ENCODE results near the gene CDR2. TPM values are rescaled to one million over a fixed set of nuclear protein-coding genes. Genes with fewer than 3 reads are reported as not detected.
"Not testable (repeated sequence)": the region's sequence is repeated elsewhere in the genome, so short reads cannot be mapped to it uniquely, and the experiment has no call there.

Gene CDR2
- total RNA-seq, 1 donor from 2014 or later = 6.8 TPM

DNA sequence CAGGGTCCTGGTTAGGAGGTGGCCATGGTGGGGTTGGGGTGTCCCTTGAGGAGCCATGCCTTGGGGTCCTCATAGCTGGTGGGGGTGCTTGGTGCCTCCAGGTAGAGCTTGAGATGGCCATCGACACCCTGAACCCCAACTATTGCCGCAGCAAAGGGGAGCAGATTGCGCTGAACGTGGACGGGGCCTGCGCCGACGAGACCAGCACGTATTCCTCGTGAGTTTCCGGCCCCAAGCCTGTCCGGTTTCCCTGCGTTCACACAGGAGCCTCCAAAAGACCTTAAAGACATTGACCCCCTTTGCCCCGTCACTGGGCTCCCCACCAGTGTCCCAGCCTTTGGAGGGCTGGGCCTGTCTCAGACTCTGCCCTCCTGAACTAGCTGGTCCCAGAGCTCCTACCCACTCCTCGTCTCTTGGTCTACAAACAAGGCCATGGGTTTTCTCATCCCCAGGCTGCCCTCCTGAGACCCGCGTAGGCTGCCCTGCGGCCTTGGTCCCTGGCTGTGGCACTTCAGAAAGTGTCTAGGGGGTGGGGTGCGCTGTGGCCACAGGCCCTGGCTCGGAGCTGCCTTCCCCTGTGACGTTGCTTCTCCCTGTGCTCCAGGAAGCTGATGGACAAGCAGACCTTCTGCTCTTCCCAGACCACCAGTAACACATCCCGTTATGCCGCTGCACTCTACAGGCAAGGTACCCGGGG is 65.4 kb downstream of the CDR2 start:
- intact Hi-C loops (cut with micrococcal nuclease) = no loop called here

DNA sequence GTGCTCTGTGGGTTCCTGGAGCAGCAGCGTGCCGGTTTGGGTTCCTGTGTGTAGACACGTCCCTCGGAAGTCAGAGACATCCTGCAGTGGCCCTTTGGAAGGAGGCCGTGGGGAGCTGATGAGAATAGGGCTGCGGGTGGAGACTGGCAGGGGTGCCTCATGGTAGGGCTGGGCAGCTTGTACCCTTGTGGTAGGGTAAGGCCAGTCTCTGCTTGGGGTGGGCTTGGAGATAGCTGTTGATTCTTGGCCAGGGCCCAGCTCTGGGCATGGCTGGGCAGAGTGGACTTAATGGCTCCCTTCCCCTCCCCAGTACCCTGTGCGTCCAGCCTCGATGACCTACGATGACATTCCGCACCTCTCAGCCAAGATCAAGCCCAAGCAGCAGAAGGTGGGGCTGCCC is 66.6 kb downstream of the CDR2 start:
- intact Hi-C loops (cut with micrococcal nuclease) = no loop called here

More for the DNA sequence above, 65.4 kb downstream of the CDR2 start:
- Histone ChIP-seq H3K9me3 (replicated peaks) (no peaks in the 10 kb centered on the region), H3K27me3 (ENCODE audit: low read depth) (no peaks in the 10 kb centered on the region), H3K27ac (replicated peaks) (no peak overlapping the region), H3K36me3 (peaks cover 87% of the 10 kb centered on the region), H3K4me1 (no peaks in the 10 kb centered on the region), H3K4me3 (no peak overlapping the region)
- DNase-seq = no peak
- TF ChIP-seq CTCF (IDR thresholded peaks at IDR 0.05; ENCODE audit: borderline replicate concordance) = no peak

DNA sequence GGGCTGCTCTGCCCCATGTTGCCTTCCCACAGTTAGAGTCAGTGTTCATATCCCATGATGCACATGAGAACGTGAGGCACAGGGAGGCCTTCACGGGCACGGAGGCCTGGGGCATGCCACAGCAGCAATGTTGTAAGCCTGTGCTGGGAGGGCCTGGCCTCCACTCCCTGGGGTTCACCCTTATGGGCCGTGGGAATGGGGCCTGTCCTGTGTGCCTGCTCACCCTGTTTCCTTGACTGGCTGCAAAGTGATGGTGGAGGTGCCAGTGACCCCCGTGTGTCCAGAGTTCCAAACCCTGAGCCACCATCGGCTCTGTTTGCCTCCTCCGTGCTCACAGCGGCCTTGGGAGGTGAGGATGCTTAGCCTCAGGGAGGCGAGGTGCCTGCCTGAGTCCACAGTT is 67.6 kb downstream of the CDR2 start:
- peaks cover 81% of the 10 kb centered on the region for H3K36me3 ChIP-seq
- no peak for DNase-seq

More for the DNA sequence above, 66.6 kb downstream of the CDR2 start:
- no peak for TF ChIP-seq CTCF (IDR thresholded peaks at IDR 0.05; ENCODE audit: borderline replicate concordance)
- DNase-seq = no peak
- no peaks in the 10 kb centered on the region for H3K4me1 ChIP-seq
- H3K27me3 ChIP-seq (ENCODE audit: low read depth) = no peaks in the 10 kb centered on the region
- H3K9me3 ChIP-seq (replicated peaks) = no peaks in the 10 kb centered on the region
- H3K27ac ChIP-seq (replicated peaks) = no peak overlapping the region
- no peak overlapping the region for H3K4me3 ChIP-seq
- peaks cover 85% of the 10 kb centered on the region for H3K36me3 ChIP-seq

GRCh38 chr16:22304411-22304810 is 70.0 kb downstream of the CDR2 start:
- Histone ChIP-seq H3K27ac (replicated peaks) (no peak overlapping the region), H3K4me3 (no peak overlapping the region), H3K4me1 (peaks cover 17% of the 10 kb centered on the region), H3K9me3 (replicated peaks) (no peaks in the 10 kb centered on the region), H3K36me3 (peaks cover 59% of the 10 kb centered on the region), H3K27me3 (ENCODE audit: low read depth) (no peaks in the 10 kb centered on the region)
- intact Hi-C loops (cut with micrococcal nuclease) = no loop called here
- no peak for TF ChIP-seq CTCF (IDR thresholded peaks at IDR 0.05; ENCODE audit: borderline replicate concordance)
- DNase-seq = no peak

More for the DNA sequence above, 67.6 kb downstream of the CDR2 start:
- H3K27ac ChIP-seq (replicated peaks) = no peak overlapping the region
- no peaks in the 10 kb centered on the region for H3K9me3 ChIP-seq (replicated peaks)
- no peak for TF ChIP-seq CTCF (IDR thresholded peaks at IDR 0.05; ENCODE audit: borderline replicate concordance)
- H3K27me3 ChIP-seq (ENCODE audit: low read depth) = no peaks in the 10 kb centered on the region
- no peaks in the 10 kb centered on the region for H3K4me1 ChIP-seq
- intact Hi-C loops (cut with micrococcal nuclease) = no loop called here
- H3K4me3 ChIP-seq = no peak overlapping the region

DNA sequence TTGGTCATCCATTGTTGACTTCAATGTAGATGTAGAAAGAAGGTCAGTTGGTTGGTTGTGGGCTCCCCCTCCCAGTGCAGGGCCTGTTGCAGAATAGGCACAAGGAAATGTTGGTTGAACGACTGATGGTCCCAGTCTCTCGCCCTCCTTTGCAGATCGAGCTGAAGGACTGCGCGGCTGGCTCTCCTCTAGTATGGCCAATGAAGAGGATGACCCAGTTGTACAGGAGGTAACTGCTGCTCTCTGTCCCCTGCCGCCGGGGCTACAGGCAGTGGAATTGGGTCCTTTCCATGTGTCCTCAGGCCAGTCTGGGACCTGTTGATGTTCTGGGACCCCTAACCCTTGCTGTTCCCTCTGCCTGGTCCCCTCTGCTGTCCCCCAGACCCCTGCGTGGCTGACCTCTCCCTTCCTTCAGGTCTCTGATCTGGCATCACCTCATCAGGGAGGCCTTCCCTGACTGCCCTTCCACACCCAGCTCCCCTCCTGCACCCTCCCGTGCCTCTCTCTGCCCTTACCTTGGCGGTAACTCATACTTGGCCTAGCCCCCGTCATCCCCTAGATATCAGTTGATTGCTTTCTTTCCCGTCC is 71.5 kb downstream of the CDR2 start:
- Histone ChIP-seq H3K36me3 (peaks cover 44% of the 10 kb centered on the region), H3K9me3 (replicated peaks) (no peaks in the 10 kb centered on the region), H3K27ac (replicated peaks) (no peak overlapping the region), H3K27me3 (ENCODE audit: low read depth) (no peaks in the 10 kb centered on the region), H3K4me3 (no peak overlapping the region), H3K4me1 (peaks cover 30% of the 10 kb centered on the region)
- TF ChIP-seq CTCF (IDR thresholded peaks at IDR 0.05; ENCODE audit: borderline replicate concordance) = no peak
- no peak for DNase-seq
- intact Hi-C loops (cut with micrococcal nuclease) = no loop called here

GRCh38 chr16:22301423-22301822 is 73.0 kb downstream of the CDR2 start:
- H3K4me3 ChIP-seq; H3K27ac ChIP-seq (replicated peaks); DNase-seq; H3K9me3 ChIP-seq (replicated peaks); intact Hi-C loops (cut with micrococcal nuclease); H3K27me3 ChIP-seq (ENCODE audit: low read depth): not testable (repeated sequence)
- Histone ChIP-seq H3K4me1 (peaks cover 40% of the 10 kb centered on the region), H3K36me3 (peaks cover 29% of the 10 kb centered on the region)
